ENCODE results near the gene RWDD4.
"Not testable (repeated sequence)": the region's sequence is repeated elsewhere in the genome, so short reads cannot be mapped to it uniquely, and the experiment has no call there.

Gene RWDD4

DNA sequence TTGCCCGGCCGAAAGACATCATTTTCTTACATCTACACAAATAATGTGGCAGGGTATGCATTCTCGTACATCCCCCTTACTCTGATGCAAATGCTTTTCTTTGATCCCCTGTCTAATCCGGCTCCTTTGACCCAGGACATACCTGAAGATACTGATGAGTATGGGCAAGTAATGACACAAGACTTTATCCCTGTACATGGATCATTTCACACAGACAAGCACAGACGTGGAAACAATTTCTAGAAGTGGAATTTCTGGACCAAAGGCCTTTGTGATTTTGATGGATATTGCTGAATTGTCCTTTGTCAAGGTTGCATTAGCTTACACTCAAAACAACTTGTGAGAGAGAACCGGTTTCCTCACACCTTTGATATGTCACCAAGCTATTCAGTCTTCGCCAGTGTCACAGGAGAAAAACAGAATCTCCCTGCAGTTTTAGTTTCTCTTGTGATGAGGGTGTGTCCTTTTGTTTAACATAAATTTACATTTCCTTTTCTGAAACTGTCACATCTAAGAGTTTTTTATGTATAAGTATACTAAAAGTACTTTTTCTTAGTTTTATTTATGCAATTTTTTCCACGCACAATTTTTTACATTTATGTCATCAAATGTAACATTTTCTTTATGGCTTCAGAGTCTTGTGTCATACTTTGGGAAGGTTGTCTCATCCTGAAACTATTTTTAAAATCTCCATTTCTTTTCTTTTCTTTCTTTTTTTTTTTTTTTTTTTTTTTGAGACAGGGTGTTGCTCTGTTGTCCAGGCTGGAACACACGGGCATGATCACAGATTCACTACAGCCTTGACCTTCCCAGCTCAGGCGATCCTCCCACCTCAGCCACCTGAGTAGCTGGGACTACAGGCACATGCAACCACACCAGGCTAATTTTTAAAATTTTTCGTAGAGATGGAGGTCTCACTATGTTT, 25.2 kb downstream of the RWDD4 start:
- TF ChIP-seq, protein P1, sequence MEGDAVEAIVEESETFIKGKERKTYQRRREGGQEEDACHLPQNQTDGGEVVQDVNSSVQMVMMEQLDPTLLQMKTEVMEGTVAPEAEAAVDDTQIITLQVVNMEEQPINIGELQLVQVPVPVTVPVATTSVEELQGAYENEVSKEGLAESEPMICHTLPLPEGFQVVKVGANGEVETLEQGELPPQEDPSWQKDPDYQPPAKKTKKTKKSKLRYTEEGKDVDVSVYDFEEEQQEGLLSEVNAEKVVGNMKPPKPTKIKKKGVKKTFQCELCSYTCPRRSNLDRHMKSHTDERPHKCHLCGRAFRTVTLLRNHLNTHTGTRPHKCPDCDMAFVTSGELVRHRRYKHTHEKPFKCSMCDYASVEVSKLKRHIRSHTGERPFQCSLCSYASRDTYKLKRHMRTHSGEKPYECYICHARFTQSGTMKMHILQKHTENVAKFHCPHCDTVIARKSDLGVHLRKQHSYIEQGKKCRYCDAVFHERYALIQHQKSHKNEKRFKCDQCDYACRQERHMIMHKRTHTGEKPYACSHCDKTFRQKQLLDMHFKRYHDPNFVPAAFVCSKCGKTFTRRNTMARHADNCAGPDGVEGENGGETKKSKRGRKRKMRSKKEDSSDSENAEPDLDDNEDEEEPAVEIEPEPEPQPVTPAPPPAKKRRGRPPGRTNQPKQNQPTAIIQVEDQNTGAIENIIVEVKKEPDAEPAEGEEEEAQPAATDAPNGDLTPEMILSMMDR (IDR thresholded peaks at IDR 0.05; ENCODE audit: low read depth, low read length, missing control alignments) = no peak
- no peak for DNase-seq (ENCODE audit: low read depth)
- no peak overlapping the region for H3K4me3 ChIP-seq (ENCODE audit: low read depth, low read length)
- in situ Hi-C loops (cut with HindIII; ENCODE audit: low sequenced_read_pairs) = no loop called here

DNA sequence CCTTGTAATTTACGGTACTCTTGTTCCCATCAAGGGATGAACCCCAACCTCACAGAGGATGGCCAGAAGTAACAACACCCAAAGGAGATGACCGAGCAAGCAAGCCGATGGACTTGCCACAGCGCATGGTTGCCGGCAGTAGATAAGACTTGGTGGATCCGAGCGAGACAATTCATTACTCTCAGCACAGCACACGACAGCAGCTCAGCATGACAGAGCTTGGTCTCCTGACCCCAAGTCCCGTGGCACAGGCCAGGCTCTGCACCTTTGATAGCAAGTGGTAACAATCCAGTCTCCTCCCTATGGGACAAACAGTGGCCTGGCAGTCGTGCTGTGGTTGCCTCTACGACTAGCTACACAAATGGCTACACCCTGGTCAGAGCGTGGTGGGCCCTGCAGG, 26.3 kb downstream of the RWDD4 start:
- no peak overlapping the region for H3K4me3 ChIP-seq (ENCODE audit: low read depth, low read length)
- in situ Hi-C loops (cut with HindIII; ENCODE audit: low sequenced_read_pairs) = no loop called here
- TF ChIP-seq, protein P1 (IDR thresholded peaks at IDR 0.05; ENCODE audit: low read depth, low read length, missing control alignments) = no peak
- no peak for DNase-seq (ENCODE audit: low read depth)

DNA sequence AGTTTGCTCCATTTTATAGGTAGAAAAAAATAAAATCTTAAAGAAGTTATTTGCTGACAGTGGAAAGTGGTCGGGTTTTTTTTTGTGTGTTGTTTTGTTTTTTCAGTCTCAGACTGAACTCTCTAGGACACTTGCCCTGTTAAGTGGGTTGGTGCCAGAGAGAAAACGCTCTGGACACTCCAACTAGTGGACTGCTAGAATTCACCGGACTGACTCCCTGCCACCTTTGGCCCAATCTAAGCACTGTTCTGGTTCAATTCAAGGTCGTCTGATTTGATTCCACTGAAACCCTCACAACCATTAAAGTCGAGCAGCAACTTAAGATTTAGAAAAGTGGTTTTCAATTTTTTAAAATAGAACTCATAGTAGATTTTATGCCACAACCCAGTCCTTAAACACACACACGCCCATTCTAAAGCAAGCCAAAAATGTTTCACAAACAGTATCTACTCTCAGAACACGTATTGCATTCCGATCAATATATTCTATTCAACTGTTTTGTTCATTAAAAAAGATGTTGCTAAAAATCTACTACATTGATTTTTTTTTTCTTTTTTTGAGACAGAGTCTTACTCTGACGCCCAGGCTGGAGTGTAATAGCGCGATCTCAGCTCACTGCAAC, 27.3 kb downstream of the RWDD4 start:
- in situ Hi-C loops (cut with HindIII; ENCODE audit: low sequenced_read_pairs) = no loop called here
- no peak for DNase-seq (ENCODE audit: low read depth)
- TF ChIP-seq, protein P1 (IDR thresholded peaks at IDR 0.05; ENCODE audit: low read depth, low read length, missing control alignments) = no peak
- H3K4me3 ChIP-seq (ENCODE audit: low read depth, low read length) = no peak overlapping the region

DNA sequence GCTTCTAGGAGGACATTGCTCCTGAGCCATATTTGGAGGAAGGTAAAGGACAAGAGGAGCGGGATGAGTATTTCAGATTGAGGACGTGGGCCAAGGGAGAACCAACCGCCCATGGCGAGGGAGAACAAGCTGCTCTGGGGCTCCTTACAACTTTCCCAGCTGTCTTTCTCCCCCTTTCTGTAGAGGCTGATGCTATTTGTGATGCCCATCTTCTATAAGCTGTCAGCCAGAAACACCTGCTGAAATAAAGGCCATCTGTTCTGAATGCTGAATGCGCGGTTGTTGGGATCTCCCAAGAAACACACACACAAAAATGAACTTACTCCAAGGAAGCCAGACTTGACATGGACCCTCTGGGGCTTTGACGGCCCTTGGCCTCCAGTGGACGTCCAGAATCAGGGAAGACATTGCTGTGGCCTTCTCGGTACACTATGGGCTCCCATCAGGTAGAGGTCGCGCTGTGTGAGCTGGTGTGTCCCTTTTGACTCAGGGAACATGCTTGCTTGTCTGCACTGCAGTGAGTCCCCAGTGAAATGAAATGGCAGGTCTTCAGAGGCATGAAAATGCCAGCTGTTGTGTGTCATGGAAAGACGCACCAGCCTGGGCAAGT, 30.9 kb downstream of the RWDD4 start:
- TF ChIP-seq, protein P1 (IDR thresholded peaks at IDR 0.05; ENCODE audit: low read depth, low read length, missing control alignments) = no peak
- DNase-seq (ENCODE audit: low read depth) = no peak
- H3K4me3 ChIP-seq (ENCODE audit: low read depth, low read length) = no peak overlapping the region
- in situ Hi-C loops (cut with HindIII; ENCODE audit: low sequenced_read_pairs) = no loop called here

DNA sequence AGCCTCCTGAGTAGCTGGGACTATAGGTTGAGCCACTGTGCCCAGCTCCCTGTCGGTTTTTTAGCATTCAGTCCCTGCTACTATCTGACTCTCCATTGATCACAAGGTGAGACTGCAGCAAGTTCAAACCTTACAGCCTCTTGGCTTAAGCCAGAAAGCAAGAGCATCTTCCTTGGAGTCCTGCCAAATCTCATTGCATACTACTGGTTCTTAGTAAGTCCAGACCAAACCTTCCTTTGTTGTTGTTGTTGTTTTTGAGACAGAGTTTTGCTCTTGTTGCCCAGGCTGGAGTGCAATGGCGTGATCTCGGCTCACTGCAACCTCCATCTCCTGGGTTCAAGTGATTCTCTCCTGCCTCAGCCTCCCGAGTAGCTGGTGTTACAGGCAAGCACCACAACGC, 31.7 kb downstream of the RWDD4 start:
- DNase-seq (ENCODE audit: low read depth); H3K4me3 ChIP-seq (ENCODE audit: low read depth, low read length); in situ Hi-C loops (cut with HindIII; ENCODE audit: low sequenced_read_pairs): not testable (repeated sequence)

DNA sequence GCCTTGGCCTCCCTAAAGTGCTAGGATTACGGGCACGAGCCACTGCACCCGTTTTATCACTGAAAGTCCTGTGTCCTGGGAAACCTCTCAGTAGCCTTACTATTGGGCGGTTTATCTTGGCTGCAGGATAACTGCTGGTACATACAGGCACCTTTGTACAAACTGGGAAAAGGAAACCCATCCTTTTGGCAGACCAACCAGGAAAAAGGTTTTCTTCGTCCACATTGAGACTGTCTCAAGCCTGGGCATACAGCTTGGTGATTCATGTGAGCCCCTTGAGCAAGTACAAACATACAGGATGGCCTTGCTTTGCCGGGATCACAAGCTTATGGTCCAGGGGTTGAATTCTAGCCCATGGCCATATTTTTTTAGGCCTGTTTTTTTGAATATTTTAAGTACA, 32.8 kb downstream of the RWDD4 start:
- no peak overlapping the region for H3K4me3 ChIP-seq (ENCODE audit: low read depth, low read length)
- in situ Hi-C loops (cut with HindIII; ENCODE audit: low sequenced_read_pairs) = no loop called here
- TF ChIP-seq, protein P1 (IDR thresholded peaks at IDR 0.05; ENCODE audit: low read depth, low read length, missing control alignments) = no peak
- no peak for DNase-seq (ENCODE audit: low read depth)

DNA sequence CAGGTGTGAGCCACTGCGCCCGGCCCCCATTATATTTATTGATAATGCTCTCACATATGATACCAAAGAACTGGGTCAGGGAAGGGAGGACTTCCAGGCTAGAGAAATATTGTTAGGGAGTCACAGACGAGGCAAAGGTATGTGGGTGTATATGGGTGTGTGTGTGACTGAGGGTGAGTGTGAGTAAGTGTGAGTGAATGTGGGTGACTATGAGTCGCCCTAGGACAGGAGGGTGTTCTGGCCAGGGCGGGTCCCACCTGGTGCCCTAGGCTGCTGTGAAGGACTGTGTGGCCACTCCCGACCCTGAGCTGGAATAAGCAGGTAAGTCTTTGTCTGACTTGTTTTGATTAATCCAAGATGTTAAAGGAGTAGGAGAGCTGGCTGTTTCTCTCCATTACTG, 34.4 kb downstream of the RWDD4 start:
- in situ Hi-C loops (cut with HindIII; ENCODE audit: low sequenced_read_pairs) = no loop called here
- H3K4me3 ChIP-seq (ENCODE audit: low read depth, low read length) = no peak overlapping the region
- TF ChIP-seq, protein P1 (IDR thresholded peaks at IDR 0.05; ENCODE audit: low read depth, low read length, missing control alignments) = no peak

More for the DNA sequence above, 34.4 kb downstream of the RWDD4 start:
- no peak for DNase-seq (ENCODE audit: low read depth)
